Stromal cell of bone marrow (primary cell): ENCODE measurements around the gene BPIFA3.
"Not testable (repeated sequence)": the region's sequence is repeated elsewhere in the genome, so short reads cannot be mapped to it uniquely, and the experiment has no call there.

Source experiments
- DNase-seq: peaks from one replicate; pipeline ENCODE4 v3.0.0-alpha.2; 2012; ENCODE audit warnings: low read depth

BPIFA3 gene

DNA sequence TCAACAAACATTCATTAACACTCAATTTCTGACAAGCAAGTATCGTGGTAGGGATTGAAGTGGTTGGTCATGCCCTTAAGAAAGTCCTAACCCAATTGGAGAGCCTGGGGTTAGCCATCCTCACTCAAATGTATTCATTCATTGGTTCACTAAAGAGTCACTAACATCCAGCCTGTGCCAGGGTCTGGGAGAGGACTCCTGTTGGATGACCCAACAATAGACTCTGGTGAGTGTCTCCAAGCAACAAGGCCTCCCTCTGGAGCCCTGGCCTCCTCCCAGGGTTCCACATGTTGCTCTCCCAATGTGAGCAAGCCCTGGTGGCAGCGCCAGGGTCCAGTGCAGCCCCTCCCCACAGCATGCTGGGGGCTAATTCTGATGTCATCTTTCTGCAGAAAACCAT lies at the start of gene BPIFA3:
BPIFA3 (plus strand) TSS at position 301 of the 400 bp plus-strand sequence. CDS start 185 bp downstream, outside the sequence.
- no peak for DNase-seq

DNA sequence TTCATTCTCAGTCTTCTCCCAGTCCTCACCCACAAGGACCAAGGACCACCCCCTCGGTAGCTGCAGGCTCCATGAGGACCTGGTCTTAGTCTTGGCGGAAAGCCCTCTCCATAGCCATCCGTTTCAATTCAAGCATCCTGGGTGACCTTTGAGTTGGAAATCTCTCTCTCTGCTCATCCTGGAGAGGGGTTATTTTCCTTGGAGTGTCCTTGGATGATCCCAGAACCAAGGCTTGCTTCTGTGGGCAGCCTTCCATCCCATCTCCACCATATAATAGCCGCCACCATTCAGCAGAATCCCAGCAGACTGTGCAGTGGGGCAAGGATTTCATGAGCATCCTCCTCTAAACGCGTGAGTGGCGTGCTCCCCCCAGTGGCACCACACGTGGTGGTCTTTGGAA lies 49.3 kb upstream of the BPIFA3 start, which contains the start of gene BPIFA2:
BPIFA2 (plus strand) TSS at position 301 of the 400 bp plus-strand sequence. CDS start 987 bp downstream, outside the sequence.
- DNase-seq: no peak

DNA sequence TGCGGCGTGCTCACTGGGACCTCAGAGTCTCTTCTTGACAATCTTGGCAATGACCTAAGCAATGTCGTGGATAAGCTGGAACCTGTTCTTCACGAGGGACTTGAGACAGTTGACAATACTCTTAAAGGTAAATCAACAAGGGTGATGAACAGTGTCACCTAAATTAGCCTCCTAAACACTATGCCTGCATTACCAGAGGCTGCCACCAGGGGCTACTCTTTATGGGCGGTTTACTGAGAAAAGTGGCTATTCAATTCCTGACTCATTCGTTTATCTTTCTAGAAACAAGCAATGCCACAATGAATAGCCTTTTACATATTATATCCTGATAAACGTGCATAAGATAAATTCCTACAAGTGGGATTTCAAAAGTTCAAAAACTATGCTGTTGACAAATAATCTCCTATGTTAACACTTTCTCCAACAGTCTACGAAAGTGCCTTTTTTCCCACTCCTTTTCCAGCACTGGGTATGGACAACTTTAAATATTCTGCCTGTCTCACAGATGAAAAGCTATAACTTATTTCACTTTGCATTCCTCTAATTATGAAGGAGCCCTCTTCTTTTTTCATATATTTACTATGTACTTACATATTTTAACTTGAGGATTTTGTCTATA lies 47.9 kb upstream of the BPIFA3 start:
- DNase-seq: no peak

DNA sequence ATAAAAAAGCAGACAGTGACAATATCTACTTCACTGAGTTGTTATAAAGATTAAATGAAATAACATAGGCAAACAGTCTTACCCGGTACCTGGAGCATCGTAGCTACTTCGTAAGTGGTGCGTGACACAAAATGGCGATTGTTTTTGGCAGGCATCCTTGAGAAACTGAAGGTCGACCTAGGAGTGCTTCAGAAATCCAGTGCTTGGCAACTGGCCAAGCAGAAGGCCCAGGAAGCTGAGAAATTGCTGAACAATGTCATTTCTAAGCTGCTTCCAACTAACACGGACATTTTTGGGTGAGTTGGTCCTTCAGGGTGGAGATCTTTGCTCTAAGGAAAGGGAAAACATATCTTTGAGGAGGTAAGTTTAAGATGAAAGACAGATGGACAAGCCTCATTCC lies 44.4 kb upstream of the BPIFA3 start:
- DNase-seq: no peak

DNA sequence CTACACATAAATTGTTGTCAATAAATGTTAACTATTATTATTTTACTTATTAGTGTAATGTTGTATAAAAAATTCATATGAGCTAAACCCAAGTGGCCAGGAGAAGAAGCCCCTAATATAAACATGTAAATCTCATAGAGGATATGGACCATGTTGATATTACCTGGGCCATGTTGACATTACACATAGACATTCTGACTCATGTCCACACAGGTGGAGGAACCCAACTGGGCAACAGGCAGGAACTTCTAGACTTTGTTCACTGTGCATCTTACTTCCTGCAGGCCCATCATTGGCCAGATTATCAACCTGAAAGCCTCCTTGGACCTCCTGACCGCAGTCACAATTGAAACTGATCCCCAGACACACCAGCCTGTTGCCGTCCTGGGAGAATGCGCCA lies 42.0 kb upstream of the BPIFA3 start:
- DNase-seq: no peak

DNA sequence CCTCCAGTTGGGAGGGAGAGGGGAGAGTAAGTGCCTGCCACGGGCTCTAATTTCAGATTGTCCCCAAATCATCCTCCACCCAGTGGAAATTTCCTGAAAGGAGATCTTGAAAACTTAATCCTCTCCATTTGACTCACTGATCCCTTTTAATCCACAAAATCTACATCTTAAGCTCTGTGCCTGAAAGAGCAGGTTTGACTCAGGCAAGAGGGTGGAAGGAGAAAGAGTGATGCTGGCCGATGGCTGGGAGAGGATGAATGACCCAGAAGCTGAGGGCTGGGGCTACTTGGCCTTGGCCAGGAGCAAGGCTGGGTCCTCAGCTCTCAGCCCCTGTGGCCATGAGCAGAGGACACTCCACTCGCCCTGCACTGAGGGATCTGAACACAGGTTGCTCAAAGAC lies 41.1 kb upstream of the BPIFA3 start:
- no peak for DNase-seq

DNA sequence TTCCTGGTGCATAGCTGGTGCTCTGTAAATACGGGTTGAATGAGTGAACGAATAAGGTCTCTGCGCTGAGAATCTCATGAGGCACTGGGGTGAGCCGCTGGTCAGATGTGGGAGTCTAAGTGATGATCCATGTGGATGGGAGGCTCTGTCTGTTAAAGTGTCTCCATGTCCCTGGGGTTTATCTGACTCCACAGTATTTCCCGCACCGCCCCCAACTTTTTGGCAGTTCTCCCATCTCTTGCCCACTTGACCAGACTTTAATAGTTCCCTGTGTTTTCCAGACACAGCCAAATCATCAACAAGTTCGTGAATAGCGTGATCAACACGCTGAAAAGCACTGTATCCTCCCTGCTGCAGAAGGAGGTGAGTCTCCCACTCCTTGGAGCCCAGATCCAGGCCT lies 39.3 kb upstream of the BPIFA3 start:
- DNase-seq: no peak

DNA sequence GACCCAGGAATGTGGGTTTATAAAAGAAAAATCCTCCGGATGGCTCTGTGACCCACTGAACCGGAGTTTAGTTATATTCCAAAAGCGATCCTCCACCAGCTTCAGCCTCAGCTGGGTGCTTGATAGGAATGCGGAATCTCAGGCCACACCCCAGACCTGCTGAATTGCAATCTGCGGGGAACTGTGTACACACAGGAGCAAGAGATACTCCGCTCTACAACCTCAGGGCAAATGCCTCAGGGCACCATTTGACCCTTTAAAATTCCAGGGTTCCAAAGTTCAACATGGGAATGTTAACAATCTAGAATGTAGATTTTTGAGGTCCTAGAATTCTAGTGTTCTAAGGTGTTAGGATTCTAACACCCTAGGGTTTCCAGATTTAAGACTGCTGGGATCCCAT lies 38.4 kb upstream of the BPIFA3 start:
- no peak for DNase-seq

DNA sequence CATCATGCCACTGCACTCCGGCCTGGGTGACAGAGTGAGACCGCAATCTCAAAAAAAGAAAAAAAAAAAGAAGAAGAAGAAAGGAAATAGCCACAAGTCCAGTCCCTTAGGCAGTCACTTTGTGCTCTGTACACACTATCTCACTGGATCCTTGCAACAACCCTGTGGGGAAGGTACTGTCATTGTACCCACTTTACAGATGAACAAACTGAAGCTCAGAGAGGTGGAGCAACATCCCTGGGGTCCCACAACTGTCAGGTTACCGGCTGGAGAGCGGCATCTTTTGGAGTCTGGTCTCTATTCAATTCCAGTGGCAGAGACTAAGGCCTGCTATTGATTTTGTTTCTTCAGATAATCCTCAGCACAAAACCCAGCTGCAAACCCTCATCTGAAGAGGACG lies 37.0 kb upstream of the BPIFA3 start:
- no peak for DNase-seq

DNA sequence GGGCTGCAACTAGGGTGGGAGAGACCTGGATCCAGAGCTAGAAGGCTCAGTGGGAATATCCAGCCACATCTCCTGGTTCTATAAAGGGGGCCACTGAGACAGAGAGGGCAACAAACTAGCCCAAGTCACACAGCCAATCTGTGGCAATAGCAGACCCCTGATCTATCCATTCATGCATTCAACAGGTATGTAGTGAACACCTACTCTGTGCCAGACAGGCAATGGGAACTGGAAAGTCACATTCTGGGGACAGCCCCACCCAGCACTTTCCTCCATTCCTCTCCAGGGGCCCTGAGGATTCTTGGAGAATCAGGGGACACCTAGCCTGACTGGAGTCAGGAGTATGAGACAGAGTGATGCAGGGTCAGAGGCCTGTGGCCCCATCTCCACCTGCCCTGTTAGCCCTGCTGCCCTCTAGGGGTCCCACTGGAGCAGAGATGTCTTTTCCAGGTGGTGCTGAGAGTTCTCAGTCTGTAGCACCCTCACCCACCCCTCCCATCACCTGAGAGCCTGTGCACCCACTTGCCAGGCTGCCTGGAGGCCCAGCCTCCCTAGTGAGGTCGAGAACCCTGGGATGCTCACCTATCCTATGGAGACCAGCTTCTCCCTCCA lies 35.6 kb upstream of the BPIFA3 start:
- DNase-seq: no peak

DNA sequence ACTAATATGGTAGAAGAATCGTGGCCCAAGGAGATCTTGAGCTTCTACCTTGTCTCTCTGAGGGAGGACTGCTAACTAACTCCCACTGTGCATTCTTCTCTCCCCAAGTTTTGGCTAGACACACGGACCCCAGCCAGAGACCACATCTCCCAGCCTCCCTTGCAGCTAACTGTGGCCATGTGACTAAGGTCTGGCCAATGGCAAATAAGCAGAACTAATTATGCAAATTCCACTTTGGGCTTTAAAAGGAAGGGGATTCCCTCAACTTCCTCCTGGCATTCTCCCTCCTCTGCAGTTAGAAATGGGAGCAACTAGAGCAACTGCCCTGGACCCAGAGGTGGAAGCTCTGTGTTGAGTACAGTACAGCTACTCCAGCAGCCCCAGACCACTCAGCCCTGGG lies 33.8 kb upstream of the BPIFA3 start:
- no peak for DNase-seq

DNA sequence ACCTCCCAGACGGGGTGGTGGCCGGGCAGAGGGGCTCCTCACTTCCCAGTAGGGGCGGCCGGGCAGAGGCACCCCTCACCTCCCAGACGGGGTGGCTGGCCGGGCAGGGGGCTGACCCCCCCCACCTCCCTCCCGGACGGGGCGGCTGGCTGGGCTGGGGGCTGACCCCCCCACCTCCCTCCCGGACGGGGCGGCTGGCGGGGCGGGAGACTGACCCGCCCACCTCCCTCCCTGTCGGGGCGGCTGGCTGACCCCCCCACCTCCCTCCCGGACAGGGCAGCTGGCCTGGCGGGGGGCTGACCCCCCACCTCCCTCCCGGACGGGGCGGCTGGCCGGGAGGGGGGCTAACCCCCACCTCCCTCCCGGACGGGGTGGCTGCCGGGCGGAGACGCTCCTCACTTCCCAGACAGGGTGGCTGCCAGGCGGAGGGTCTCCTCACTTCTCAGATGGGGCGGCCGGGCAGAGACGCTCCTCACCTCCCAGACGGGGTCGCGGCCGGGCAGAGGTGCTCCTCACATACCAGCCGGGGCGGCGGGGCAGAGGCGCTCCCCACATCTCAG lies 32.0 kb upstream of the BPIFA3 start:
- not testable (repeated sequence) for DNase-seq

DNA sequence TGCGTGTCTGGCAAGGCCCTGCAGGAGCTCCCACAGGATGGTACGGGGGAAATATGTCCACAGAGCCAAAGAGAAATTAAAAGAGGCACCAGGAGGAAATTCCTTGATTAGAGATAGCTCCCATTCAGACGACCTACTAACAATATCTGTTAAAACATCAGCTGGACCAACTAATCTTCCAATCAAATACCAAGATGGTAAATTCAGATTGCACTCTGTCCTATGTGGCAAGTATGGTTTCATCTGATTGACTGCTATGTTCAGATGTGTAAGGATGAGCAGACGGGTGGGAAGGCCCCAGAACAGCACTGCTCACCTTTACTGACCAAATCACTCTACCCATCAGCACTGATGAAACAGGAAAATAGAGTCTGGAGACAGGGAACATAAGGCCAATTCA lies 29.7 kb upstream of the BPIFA3 start:
- DNase-seq: no peak

DNA sequence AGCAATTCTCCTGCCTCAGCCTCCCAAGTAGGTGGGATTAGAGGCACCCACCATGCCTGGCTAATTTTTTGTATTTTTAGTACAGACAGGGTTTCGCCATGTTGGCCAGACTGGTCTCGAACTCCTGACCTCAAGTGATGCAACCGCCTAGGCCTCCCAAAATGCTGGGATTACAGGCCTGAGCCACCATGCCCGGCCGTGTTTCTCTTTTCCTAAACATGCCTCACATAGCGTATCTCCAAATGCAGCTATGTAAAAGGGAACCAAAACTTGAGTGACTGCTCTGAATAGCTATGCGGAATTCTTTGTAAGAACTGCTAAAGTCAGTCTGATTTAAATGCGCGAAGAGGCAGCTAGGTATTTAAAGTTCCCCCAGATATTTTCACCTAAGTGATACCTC lies 28.7 kb upstream of the BPIFA3 start:
- no peak for DNase-seq

DNA sequence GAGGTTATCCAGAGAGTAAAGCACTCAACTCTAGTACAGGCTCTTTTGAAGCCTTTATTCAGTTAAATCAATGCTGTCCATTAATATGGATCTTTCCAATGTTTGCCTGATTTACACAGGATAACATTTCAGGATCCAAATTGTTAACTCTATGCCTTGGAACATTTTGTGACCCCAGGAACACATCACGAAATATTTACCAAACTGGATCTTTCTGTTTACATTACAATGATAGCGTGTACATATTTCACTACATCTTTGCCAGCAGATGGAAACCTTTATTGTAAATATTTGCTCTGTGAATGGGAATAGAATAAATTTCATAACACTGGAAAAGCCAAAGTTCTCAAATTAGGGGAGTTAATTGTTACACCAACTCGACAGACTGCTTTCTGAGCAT lies 25.7 kb upstream of the BPIFA3 start:
- no peak for DNase-seq

DNA sequence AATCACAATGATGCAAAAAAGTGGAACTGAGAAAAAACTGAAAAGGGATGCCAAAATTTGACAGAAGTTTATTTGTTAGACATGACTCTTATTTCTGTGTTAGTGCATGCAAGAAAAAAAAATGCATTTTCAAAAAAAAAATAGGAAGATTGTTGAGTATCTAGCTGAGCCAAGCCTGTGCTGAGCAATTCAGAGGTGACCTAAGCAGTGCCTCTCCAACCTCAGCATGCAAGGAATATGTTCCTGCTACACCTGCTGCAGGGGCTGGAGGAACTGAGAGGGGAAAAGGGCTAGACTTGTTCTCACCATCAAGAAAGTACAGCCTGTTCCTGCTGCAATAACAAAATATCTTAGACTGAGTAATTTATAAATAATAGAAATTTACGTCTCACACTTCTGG lies 25.2 kb upstream of the BPIFA3 start:
- DNase-seq: no peak

DNA sequence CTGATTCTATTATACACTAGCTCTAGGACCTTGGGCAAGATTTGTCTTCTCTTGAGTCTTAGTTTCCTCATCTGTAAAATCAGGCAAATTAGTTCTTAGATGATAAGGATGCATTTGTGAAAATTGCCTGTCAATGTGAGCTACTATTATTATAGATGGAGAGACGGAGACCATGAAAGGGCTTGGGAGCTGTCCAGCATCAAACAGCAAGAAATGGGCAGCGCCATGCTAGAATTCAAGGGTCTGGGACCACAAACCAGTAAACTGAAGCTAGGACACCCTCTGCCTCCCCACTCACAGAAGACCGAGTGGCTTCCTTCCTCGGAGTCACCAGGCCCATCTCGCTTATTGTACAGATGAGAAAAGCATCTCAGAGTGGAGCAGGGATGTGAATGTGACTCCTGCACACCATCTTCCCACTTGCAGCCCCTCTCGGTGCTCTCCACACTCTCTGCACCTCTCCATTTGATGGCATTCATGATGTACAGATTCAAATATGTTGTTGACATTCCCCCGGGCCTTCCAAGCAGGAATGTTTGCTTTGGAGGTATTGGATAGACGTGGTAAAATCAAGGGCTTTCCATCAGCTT lies 24.1 kb upstream of the BPIFA3 start:
- no peak for DNase-seq

DNA sequence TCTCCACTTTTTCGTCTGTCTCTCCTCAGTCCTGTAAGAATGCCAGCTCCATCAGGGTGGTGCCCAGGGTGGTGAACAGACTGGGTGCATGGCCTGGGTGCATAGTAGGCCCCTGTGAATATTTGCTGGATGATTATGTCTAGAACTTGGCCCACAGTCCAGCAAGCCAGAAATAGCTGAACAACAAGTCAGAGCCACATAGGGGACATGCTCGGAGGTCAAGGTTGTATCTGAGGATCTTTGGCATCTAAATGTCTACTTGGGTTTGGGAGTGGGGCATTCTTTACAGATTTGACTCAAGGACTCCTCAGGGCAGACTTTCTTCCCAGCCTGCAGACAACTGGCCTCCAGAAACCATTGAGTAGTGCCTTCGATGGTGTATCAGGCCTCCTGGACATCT lies 18.1 kb upstream of the BPIFA3 start:
- no peak for DNase-seq

DNA sequence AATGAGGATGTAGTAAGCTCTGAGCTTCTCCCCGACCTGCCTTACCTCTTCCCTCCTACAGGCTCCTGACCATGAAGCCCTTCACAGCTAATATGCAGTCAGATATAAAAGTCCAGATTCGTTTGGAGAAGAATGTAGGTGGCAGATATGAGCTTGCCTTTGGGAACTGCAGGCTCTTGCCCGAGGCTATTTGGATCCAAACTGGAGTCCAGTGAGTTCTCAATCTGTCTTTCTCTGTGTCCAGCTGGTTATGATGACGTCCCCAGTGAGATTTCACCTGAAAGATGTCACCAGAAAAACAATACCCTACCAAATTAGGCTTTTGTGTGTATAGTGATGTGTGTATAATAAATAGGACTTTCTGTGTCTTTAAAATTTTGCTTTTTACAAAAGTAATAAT lies 14.7 kb upstream of the BPIFA3 start:
- no peak for DNase-seq

DNA sequence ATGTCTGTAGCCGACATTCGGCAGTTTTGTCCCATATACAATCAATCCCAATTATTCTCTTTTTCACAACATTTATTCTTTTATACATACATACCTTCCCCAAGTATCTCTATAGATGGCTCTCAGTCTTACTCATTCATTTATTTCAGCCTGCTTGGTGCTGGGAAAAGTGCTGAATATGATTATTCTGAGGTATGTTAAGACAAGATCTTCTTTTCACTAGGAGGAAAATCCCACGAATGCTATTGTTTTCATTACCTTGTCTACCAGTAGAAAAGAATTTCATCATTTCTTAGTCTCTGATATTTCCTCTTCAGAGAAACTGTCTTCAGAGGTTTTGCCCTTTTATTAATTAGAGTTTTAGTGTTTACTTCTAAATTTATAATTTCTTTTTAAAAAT lies 13.7 kb upstream of the BPIFA3 start:
- DNase-seq: no peak

DNA sequence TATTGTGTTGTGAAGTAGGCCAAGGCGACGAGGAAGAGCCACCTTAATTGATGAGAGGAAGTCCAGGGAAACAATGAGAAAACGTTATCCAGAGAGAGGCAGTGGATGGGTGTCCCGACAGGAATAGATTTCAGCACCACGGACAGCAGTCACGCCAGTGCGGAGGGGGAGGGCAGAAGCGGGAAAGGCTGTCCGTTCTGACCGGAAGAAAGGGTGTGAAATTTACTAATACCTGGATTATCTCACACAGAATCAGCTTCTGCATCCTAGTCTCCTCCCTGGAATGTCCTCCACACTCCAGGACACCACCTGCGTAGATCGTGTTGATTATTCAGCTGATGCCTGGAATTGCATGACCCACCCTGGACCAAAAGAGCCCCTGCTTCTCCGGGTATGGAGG lies 7.4 kb upstream of the BPIFA3 start:
- DNase-seq: peak; percentile 35

DNA sequence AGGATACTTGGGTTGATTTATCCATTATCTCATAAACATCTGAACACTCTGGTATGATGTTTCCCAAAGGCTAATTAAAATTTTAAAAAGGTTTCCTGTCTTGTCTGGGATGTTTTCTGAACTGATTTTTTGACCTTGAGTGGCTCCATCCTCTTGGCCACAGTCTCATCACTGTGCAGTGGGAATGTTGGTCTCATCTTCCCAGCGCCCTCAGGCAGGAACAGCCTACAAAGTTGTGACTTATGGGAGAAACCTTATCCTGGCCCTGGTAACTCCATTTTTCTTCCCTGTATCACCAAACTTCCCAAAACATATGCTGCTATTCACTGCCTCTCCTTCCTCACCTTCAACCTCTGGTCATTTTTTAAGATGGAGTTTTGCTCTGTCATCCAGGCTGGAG lies 6.8 kb upstream of the BPIFA3 start:
- DNase-seq: no peak

DNA sequence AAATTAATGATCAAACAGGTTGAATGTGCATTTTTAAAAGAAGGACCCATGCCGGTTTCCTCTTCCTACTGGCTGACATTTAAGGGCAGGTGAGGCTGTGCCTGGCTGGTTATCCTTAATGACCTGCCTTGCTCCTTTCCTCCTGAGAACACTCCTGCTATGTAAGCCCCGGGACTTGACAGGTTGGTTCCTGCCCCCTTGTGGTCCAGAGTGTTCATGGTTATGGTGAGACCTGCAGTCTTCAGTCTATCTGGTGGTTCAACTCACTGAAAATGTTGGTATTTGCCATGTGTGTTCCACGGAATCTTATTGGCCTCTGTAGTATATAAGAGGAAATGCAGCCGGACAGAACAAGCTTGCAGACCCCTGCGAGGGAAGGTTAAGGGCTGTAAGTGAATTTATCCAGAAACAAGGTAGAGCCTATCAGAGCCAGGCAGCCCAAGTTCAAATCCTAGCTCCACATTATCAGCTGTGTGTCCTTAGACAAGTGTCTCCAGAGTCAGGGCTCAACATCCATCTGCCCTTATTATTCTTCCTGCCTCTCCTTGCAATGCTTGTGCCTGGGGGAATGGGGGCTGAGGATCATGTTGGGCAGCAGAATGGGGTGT lies 5.2 kb upstream of the BPIFA3 start:
- peak; percentile 13 for DNase-seq
